ENCODE data around the gene RHBDD1. TPM values are rescaled to one million over a fixed set of nuclear protein-coding genes. Genes with fewer than 3 reads are reported as not detected.

RHBDD1 gene
- total and polyA plus RNA-seq, 2 donors from 2014 or later = 8.3 to 49.9 TPM

- FAIRE-seq (no peak), DNase-seq (no peak)
- Histone ChIP-seq H3K27ac (ENCODE audit: low read depth in 2 of 2, low read length in 2 of 2) (no peak overlapping the region), H3K4me1 (ENCODE audit: control insufficient read depth in 2 of 3, insufficient read depth in 2 of 3, low read depth in 1 of 3, low read length in 3 of 3) (no peaks in the 10 kb centered on the region), H3K27me3 (ENCODE audit: control insufficient read depth, insufficient read depth, low read length) (no peaks in the 10 kb centered on the region), H3K4me3 (ENCODE audit: low read length in 3 of 3) (no peak overlapping the region), H3K9me3 (ENCODE audit: control insufficient read depth in 2 of 3, insufficient read depth in 1 of 3, low read length in 3 of 3) (no peaks in the 10 kb centered on the region), H3K36me3 (ENCODE audit: control insufficient read depth in 2 of 3, insufficient read depth in 3 of 3, low read length in 3 of 3) (no peaks in the 10 kb centered on the region), H3K9ac (ENCODE audit: low read length in 3 of 3) (no peak overlapping the region)
- intact Hi-C loops (cut with DNase I) = no loop called here
- TF ChIP-seq CTCF (IDR thresholded peaks at IDR 0.05; ENCODE audit: borderline replicate concordance, extremely low read depth, insufficient read depth) = no peak
Observed at GRCh38 chr2:226855787-226856186, 19.9 kb downstream of the RHBDD1 start.

GRCh38 chr2:226860087-226860486, 24.2 kb downstream of the RHBDD1 start:
- Histone ChIP-seq H3K27me3 (ENCODE audit: control insufficient read depth, insufficient read depth, low read length) (no peaks in the 10 kb centered on the region), H3K9ac (ENCODE audit: low read length in 3 of 3) (no peak overlapping the region), H3K36me3 (ENCODE audit: control insufficient read depth in 2 of 3, insufficient read depth in 3 of 3, low read length in 3 of 3) (peaks cover 0 to 3% (median 3%) of the 10 kb centered on the region in 3 donors), H3K27ac (ENCODE audit: low read depth in 2 of 2, low read length in 2 of 2) (no peak overlapping the region), H3K4me3 (ENCODE audit: low read length in 3 of 3) (no peak overlapping the region), H3K4me1 (ENCODE audit: control insufficient read depth in 2 of 3, insufficient read depth in 2 of 3, low read depth in 1 of 3, low read length in 3 of 3) (no peaks in the 10 kb centered on the region), H3K9me3 (ENCODE audit: control insufficient read depth in 2 of 3, insufficient read depth in 1 of 3, low read length in 3 of 3) (no peaks in the 10 kb centered on the region)
- intact Hi-C loops (cut with DNase I) = no loop called here
- TF ChIP-seq CTCF (IDR thresholded peaks at IDR 0.05; ENCODE audit: borderline replicate concordance, extremely low read depth, insufficient read depth) = no peak
- no peak for DNase-seq
- no peak for FAIRE-seq

- peaks cover 0 to 5% (median 3%) of the 10 kb centered on the region in 3 donors for H3K36me3 ChIP-seq (ENCODE audit: control insufficient read depth in 2 of 3, insufficient read depth in 3 of 3, low read length in 3 of 3)
- FAIRE-seq = no peak
- DNase-seq = no peak
- no peaks in the 10 kb centered on the region for H3K27me3 ChIP-seq (ENCODE audit: control insufficient read depth, insufficient read depth, low read length)
- H3K4me1 ChIP-seq (ENCODE audit: control insufficient read depth in 2 of 3, insufficient read depth in 2 of 3, low read depth in 1 of 3, low read length in 3 of 3) = no peaks in the 10 kb centered on the region
- no peak overlapping the region for H3K4me3 ChIP-seq (ENCODE audit: low read length in 3 of 3)
- no peak overlapping the region for H3K27ac ChIP-seq (ENCODE audit: low read depth in 2 of 2, low read length in 2 of 2)
- H3K9ac ChIP-seq (ENCODE audit: low read length in 3 of 3) = no peak overlapping the region
- H3K9me3 ChIP-seq (ENCODE audit: control insufficient read depth in 2 of 3, insufficient read depth in 1 of 3, low read length in 3 of 3) = no peaks in the 10 kb centered on the region
- intact Hi-C loops (cut with DNase I) = no loop called here
- no peak for TF ChIP-seq CTCF (IDR thresholded peaks at IDR 0.05; ENCODE audit: borderline replicate concordance, extremely low read depth, insufficient read depth)
Observed at GRCh38 chr2:226862623-226863022, 26.8 kb downstream of the RHBDD1 start.

GRCh38 chr2:226865273-226865672, 29.4 kb downstream of the RHBDD1 start:
- DNase-seq (no peak), FAIRE-seq (no peak)
- Histone ChIP-seq H3K27me3 (ENCODE audit: control insufficient read depth, insufficient read depth, low read length) (no peaks in the 10 kb centered on the region), H3K36me3 (ENCODE audit: control insufficient read depth in 2 of 3, insufficient read depth in 3 of 3, low read length in 3 of 3) (peaks cover 0 to 5% (median 3%) of the 10 kb centered on the region in 3 donors), H3K4me1 (ENCODE audit: control insufficient read depth in 2 of 3, insufficient read depth in 2 of 3, low read depth in 1 of 3, low read length in 3 of 3) (no peaks in the 10 kb centered on the region), H3K9ac (ENCODE audit: low read length in 3 of 3) (no peak overlapping the region), H3K9me3 (ENCODE audit: control insufficient read depth in 2 of 3, insufficient read depth in 1 of 3, low read length in 3 of 3) (no peaks in the 10 kb centered on the region), H3K4me3 (ENCODE audit: low read length in 3 of 3) (no peak overlapping the region), H3K27ac (ENCODE audit: low read depth in 2 of 2, low read length in 2 of 2) (no peak overlapping the region)
- intact Hi-C loops (cut with DNase I) = no loop called here
- TF ChIP-seq CTCF (IDR thresholded peaks at IDR 0.05; ENCODE audit: borderline replicate concordance, extremely low read depth, insufficient read depth) = no peak

Measured in kidney (tissue), 14 donors.